Right ventricle myocardium superior (tissue), 1 donor: ENCODE data around the gene PLCH1. TPM values are rescaled to one million over a fixed set of nuclear protein-coding genes. Genes with fewer than 3 reads are reported as not detected.

Experiments used
- ATAC-seq: fragments of 200-7000 bp; cut with Tn5 transposase; one replicate; pipeline ENCODE4 v1.9.1; 2020; ENCODE audit warnings: mild to moderate bottlenecking; ENCODE audit not compliant: poor library complexity
- DNase-seq: peaks from one replicate; pipeline ENCODE4 v3.0.0-alpha.2; 2020
- intact Hi-C: fragments of 100-400 bp; cut with DNase I; formaldehyde crosslinking; loops from one replicate; pipeline ENCODE4 v1.11.2; 2022
- total RNA-seq: library from RNA; stranded (reverse); fragmentation: NEBNext Ultra II Directional; extraction: Animal tissue kit (Norgen Biotek cat#: 25700); gene quantifications from one replicate; pipeline ENCODE4 v1.2.1, GENCODE V29; 2021
- donor health status: DM: no; HTN: yes; CAD: no; lungs with severe emphysema.

PLCH1 gene
- total RNA-seq, 1 donor from 2014 or later, result 1.3 TPM

DNA sequence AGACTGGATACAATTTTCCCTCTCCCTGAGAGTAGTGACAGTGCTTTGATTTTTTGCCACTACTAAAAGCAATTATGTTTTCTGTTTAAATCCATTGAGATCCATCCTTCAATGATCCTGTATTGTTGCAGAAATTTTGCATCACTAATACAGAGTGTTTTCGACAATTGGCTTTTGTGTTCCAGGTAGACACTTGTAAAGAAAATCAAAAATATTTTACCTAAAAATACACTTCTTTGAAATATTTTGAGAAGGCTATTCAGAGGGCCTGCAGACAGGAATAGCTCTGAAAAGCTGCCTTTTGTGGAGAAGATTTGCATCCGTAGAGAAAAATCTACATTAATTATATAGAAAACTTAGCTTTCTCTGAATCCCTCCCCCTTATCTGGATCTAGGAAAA, 384.6 kb downstream of the PLCH1 start:
- intact Hi-C loops, result no loop called here
- ATAC-seq (no peak), DNase-seq (no peak)

DNA sequence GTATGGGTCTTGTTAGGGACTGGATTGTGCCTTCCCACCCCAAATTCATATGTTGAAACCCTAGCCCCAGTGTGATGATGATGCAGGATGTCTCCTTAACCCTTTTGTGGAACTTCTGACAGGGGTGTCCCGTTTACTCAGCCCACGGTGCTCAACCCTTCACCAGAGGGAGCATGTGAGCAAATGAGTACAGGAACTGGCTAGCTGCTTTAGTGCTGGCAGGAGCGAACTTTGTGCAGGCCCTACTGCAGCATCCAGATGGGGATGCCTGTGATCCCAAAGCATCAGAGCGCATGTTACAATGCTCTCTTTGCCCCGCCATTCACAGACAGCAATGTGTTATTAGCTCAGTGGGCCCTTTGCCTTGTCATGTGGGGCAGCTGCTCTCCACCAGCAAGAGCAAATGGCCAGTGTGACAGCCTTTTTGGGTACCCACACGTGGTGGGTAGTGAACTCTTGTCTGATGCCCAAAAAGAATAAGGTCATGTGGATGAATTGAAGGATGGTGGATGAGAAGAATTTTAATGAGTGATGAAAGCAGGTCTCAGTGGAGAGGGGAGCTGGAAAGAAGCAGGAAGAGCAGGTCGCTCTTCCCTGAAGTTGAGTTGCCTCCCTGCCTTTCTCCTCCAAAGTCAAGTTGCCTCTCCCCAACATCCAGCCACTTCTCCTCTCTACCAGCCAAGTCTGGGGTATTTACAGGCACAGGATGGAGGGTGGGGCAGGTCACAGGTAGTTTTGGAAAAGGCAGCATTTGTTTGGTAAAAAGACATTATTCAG, 388.1 kb downstream of the PLCH1 start:
- ATAC-seq (peak; percentile 35), DNase-seq (no peak)
- intact Hi-C loops, result no loop called here

DNA sequence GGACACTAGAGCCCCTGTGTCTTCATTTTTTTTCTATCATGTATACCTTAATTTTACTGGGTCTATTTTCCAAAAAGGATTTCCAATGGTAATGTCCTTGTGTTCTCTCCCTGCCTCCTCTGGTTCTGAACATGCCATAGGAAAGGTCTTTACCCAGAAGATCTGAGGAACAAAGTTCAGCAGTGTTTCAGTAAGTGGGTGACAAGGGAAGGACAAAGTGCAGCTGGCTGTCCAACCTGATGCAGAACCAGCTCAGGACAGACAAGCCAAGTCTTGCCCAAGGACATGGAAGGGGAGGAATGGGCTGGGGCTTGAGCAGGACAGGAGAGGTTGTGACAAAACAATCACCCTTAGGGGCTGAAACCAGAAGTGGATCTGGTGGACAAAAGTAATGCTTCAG, 390.2 kb downstream of the PLCH1 start:
- no peak for DNase-seq
- peak; percentile 35 for ATAC-seq
- intact Hi-C loops, result no loop called here

DNA sequence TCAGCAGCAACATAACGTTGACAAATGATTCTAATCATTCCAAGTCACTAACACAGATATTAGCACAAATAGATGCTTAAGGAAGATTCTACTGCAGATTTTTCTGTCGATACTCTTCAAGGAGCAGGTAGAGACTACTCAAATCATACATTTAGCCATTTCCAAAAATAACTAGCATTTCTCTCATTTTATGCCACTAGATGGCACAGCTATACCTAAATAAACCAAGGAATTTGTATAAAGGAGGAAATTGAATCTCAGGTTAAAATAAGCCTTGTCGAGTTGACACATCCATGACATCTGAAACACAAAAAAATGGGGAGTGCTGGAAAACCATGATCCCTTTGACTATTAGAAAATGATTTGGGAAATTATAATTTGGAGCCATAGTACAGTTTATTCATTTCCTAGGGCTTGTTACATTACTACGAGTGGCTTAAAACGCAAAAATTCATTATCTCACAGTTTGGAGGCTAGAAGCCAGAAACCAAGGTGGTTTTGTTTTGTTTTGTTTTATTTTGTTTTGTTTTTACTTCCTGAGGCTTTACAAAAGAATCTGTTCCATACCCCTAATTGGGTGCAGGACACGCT, 391.9 kb downstream of the PLCH1 start:
- intact Hi-C loops, result loop anchor here (2.0 kb wide), 1 partner anchor 348 kb away; no protein-coding TSS in a partner anchor
- ATAC-seq, result peak; percentile 78
- no peak for DNase-seq

DNA sequence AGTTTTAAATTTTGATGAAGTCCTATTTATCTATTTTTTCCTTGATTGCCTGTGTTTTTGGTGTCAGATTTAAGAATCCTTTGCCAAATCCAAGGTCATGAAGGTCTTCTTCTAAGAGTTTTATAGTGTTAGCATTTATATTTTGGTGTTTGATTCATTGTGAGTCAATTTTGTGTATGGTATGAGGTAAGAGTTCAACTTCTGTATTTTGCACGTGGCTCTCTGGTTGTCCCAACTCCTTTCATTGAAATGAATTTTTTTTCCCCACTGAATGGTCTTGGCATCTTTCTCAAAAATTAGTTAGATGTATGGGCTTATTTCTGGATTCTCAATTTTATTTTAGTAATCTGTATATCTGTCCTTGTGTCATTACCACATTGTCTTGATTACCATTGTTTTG, 394.3 kb downstream of the PLCH1 start:
- no peak for ATAC-seq
- DNase-seq, result no peak
- intact Hi-C loops, result no loop called here

DNA sequence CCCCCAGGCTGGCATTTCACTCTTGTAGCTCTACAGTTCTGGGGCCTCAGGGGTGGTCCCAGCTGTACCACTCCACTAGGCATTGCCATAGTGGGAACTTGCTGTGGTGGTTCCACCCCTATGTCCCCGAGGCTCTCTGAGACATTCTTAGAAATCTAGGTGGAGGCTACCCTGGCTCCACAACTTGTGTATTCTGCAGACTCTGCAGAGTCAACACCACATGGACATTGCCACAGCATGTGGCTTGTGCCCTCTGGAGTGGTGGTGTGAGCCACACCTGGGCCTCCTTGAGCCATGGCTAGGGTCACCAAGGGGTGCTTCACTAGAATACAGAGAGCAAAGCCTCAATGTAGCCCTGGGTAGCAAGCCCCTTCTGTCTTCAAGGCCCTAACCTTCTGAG, 397.0 kb downstream of the PLCH1 start:
- ATAC-seq (no peak), DNase-seq (no peak)
- intact Hi-C loops, result no loop called here

DNA sequence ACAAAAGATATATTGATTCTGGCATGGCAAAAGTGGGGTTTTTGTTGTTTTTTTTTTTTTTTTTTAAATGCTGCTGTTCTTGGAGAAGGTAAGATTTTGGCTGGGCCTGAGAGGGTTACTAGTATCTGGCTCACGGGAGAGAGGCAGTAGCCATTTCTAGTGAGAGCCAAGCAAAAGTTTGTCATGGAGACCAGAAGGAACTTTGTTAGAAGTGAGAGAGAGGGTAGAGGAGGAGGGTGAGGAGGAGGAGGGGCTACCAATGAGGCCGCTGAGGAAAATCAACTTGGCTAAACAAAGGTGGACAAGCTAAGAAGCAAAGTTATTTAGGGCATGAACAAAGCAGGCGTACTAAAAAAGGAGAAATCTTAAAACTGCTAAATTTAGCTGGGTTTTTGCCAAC, 402.5 kb downstream of the PLCH1 start:
- DNase-seq (no peak), ATAC-seq (no peak)
- intact Hi-C loops, result no loop called here

DNA sequence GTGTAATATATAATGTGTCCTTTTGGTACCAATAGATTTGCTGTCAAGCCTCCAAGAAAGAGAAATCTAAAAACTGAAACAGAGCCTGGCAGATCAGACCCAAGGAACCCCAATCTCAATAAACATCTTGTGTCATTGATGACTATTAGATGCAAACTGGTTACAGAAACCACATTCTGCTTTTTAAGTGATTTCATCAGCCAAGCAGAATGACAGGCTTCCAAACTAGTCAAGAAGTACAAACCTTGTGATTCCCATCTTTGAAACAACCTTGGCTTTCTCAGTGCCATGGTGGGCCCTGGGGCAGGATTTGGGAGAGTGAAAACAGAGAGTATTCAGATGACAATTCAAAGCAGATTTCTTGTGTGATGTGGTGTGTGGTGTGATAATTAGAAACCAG, 405.8 kb downstream of the PLCH1 start:
- ATAC-seq, result no peak
- intact Hi-C loops, result no loop called here
- DNase-seq, result no peak

DNA sequence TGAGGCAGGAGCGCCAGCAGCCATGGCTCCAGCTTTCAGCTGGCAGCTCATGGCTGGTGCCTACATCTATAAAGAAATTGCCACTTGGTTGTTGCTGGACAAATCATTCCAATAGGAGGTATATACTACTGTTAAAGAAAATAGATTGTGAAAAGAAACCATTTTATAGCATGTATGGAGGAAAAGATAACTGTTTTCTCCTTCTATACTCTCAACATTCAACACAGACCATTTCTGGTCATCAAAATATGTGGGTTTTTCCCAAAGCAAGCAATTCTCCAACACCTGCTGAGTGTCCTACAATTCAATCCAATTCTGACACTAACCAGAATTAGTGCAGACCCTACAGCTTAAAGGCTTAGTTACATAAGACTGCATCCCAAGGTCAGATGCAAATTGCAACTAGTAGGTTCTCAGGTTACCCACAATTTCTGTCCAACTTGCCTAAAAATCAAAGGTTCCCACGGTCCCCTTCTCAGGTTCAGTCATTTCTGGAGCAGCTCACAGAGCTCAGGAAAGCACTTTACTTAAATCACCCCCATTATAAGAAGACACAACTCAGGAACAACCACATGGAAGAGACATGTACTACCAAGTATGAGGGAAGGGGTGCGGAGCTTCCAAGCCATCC, 409.0 kb downstream of the PLCH1 start:
- intact Hi-C loops, result no loop called here
- ATAC-seq, result no peak
- no peak for DNase-seq

DNA sequence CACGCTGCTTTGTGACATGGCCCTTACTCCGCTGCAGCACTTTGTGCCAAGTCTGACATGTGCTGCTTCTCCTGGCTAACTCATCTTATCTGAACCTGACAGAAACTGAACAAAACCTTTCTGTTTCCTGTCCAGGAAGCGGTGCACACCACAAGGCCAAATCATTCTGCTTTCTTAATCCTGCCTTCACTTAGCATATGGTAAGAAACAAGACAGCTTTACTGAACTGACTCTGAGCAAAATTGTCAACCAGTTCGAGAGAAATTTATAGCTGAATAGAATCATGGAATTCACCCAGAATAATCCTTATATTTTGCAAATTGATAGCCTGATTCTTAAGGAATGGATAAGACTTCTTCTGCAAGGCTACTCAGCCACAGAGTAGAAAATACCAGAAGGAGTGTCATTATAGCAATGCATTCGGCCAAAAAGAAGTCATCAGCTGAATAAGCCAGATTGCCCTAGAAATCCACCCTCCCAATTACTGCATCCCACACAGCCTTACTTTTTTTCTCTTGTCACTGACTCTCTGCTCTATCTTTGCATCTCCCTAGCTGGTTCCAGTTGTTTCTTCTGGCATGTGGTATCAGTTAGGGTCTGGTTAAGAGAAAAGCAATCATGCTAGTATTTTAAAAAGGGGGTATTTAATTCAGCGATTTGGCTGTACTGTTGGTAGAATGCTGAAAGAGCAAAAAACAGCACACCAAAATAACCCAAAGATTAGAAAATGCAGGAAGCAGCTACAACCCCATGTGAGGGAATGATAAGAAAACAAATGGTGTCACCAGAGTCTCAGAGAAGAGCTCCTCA, 409.8 kb downstream of the PLCH1 start:
- DNase-seq (no peak), ATAC-seq (peak; percentile 63)
- intact Hi-C loops, result no loop called here

DNA sequence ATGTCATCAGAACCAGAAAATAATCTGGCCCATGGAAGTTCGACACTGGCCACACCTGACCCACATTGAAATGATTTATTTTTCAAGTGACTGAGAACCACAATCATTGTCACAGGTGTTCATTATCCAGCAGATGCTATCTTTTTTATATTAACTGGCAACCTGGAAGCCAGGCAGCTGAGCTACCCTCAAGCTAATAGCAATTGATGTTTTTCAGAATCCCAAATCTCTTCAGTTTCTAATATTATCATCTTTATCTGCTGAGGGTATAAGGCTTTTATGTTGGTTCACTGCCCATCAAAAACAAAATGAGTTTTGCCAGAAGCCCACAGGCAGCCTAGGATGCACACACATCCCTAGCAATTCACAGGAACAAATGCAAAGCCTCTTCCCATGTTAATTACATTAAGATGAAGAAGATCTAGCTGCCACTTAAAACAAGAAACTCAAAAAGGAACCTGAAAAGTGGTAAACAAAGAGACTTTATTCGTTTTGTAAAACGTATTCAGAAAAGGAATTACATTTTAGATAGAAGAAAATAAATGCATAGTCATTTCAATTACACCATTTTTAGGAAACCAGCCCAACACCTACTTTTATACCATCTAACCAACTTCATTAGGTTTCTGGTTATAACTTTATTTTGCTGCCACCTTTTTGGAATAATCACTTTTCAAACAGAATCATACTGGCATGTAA, 410.5 kb downstream of the PLCH1 start:
- ATAC-seq, result no peak
- intact Hi-C loops, result no loop called here

DNA sequence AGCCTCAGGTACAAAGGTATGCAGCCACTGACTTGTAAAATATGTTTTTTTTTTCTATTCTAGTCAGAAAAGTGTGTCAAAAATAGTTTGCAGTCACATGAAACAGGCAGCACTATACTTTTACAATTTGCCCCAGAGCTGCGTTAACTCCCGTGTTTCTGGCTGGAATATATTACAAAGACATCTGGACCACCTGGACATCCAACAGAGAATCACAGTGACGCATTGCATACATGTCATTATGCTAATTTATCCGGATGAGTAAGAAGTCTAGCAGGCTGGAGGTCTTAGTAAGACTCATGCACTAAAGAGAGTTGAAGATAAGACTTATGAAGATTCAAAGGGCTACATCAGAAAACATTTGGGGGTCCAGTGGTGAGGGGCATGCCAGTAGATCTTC, 412.2 kb downstream of the PLCH1 start:
- no peak for ATAC-seq
- intact Hi-C loops, result no loop called here

More for the DNA sequence above, 410.5 kb downstream of the PLCH1 start:
- no peak for DNase-seq

DNA sequence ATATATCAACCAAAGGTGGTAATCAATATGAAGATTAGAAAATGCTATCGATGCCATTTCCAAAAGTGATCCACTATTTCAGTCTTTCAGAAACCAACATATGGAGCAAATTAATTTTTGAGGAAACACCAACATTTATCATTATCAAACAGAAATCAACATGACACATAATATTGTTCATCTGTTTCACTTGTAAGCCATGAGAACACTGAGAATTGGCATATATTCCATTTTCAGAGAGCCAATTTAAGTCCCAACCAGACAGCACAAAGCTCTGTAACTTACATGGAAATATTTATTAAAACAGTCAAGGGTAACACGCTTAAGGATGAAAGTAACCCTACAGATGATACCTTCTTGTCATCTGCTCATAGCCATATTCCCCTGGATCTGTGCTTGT, 413.8 kb downstream of the PLCH1 start:
- intact Hi-C loops, result no loop called here
- DNase-seq (no peak), ATAC-seq (no peak)

More for the DNA sequence above, 412.2 kb downstream of the PLCH1 start:
- no peak for DNase-seq

DNA sequence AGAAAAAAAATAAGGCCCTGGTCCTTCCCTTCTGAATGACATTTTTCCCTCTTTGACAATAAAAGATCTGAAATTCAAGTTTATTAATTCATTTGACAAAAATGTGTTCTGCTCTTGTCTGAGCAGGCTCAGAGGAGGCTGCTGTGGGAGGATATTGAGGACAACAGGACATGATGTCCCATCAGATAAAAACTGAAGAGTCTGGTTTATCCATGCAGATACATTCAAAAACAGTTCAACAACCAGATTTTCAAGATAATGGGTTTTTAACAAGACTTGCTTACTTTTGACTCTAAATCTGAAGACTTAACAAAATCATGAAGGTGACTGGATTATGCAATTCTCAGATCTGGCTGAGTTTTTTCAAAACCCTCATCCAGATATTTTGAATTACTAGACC, 414.5 kb downstream of the PLCH1 start:
- ATAC-seq, result no peak
- DNase-seq, result no peak
- intact Hi-C loops, result no loop called here

DNA sequence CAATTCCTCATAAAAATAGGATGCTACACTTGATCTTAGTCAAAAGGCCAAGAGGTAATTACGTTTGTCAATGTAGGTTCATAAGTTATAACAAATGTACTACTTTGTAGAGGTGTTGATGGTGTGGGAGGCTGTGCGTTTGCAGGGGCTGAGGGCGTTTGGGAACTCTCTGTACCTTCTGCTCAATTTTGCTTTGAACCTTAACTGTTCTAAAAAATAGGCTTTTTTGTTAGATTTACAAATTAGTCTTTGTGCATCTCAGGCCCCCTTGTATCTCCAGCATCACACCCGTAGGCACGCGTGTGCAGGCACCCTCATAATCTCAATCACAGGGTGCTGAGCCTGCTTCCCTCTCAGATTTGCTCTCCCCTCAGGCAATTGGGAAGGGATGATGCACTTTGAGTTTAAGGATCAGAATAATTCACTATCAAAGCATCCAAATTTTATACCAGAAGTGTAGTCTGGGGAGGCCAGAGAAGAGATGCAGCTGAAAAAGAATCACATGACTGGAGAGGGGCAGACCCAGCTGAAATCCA, 415.3 kb downstream of the PLCH1 start:
- no peak for ATAC-seq
- DNase-seq, result no peak
- intact Hi-C loops, result loop anchor here (10.0 kb wide), 1 partner anchor 995 kb away; no protein-coding TSS in a partner anchor

DNA sequence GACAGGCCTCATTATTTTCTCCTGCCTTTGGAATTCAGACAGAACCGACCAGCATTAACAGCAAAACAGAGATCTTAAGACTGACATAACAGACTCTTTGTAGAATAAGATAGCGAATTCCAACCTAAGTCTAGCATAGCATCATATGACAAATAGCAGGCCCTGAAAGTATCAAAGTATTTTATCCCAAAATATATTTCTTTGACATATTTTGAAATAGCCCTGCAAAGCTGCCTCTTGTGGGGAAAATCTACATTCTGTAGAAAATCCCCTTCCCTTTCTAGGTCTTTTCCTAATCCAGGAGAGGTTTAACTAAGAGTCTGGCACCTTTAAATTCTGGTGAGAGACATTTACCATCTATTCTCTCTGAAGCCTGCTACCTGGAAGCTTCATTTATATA, 417.0 kb downstream of the PLCH1 start:
- DNase-seq (no peak), ATAC-seq (no peak)
- intact Hi-C loops, result loop anchor here (10.0 kb wide), 1 partner anchor 993 kb away; no protein-coding TSS in a partner anchor

DNA sequence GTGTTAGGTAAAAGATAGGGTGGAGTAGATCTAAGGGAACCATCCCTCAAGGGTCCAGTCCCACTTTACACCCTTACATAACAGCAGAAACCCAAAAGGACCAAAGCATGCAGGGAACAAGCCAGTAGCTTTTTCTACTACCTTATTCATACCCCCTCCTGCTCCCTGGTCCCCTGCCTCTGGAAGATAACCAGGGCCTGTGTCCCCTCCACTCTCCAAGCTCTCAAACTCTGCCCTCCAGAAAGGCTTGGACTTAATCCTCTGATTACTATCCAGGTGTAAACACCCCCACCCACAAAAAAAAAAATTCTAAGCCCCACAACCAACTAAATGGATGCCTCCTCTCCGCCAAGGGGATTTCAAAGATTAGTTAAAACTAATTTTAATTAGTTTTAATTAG, 417.4 kb downstream of the PLCH1 start:
- intact Hi-C loops, result loop anchor here (10.0 kb wide), 1 partner anchor 993 kb away; no protein-coding TSS in a partner anchor
- ATAC-seq (no peak), DNase-seq (no peak)

DNA sequence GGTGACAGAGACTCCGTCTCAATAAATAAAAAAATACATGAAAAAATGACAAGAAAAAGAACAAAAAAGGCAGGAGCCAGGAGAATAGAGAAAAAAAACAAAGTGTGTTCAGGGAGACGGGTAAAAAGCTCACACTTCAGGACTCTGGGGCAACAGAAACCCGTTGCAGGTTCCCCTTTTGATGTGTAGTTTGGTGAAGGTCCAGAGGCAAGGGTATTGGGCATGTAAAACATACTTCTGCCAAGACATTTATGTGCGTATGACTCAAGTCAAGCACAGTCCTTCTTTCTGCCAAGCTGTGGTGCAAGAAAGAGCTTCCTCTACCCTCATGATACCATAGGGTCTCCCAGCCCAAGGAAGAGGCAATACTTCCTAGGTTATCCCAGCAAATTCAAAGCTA, 418.0 kb downstream of the PLCH1 start:
- DNase-seq (no peak), ATAC-seq (no peak)
- intact Hi-C loops, result loop anchor here (10.0 kb wide), 1 partner anchor 992 kb away; no protein-coding TSS in a partner anchor
